Bronchial epithelial cell (primary cell): ENCODE results near the gene ARHGAP42. TPM values are rescaled to one million over a fixed set of nuclear protein-coding genes. Genes with fewer than 3 reads are reported as not detected.

Experiments used
- DNase-seq: peaks from one replicate; pipeline ENCODE4 v3.0.0-alpha.2; 2010; ENCODE audit warnings: low read depth
- FAIRE-seq: peaks from 2 replicates; lab custom pipeline; 2011; peaks lifted over from hg19 to GRCh38; lab: Jason Lieb, UNC
- H3K27me3 ChIP-seq: 2 replicates; pipeline ENCODE4 v1.5.1; 2011; ENCODE audit warnings: low read length; ENCODE audit not compliant: control insufficient read depth, insufficient read depth
- H3K36me3 ChIP-seq: 2 replicates; pipeline ENCODE4 v1.5.1; 2011; ENCODE audit warnings: low read length; ENCODE audit not compliant: control insufficient read depth, insufficient read depth
- H3K4me3 ChIP-seq: 2 replicates; pipeline ENCODE4 v1.5.1; 2011; ENCODE audit warnings: mild to moderate bottlenecking, low read depth, low read length, control low read depth
- total RNA-seq: library from RNA; depleted of rRNA; stranded (reverse); fragments of >200 nt; gene quantifications from 2 replicates; pipeline ENCODE4 v1.2.1, GENCODE V29; 2014
- TF ChIP-seq, protein P1 (sequence below): IDR thresholded peaks from 2 replicates; pipeline ENCODE4 v1.5.1; 2011; ENCODE audit warnings: mild to moderate bottlenecking, moderate library complexity, low read length, control low read depth, inconsistent platforms; ENCODE audit not compliant: insufficient read depth, severe bottlenecking

ARHGAP42 gene
- total RNA-seq, 1 donor from 2014 or later: 5.3 TPM

- FAIRE-seq: no peak
Measured at GRCh38 chr11:100832829-100833228, 145.7 kb downstream of the ARHGAP42 start.

DNA sequence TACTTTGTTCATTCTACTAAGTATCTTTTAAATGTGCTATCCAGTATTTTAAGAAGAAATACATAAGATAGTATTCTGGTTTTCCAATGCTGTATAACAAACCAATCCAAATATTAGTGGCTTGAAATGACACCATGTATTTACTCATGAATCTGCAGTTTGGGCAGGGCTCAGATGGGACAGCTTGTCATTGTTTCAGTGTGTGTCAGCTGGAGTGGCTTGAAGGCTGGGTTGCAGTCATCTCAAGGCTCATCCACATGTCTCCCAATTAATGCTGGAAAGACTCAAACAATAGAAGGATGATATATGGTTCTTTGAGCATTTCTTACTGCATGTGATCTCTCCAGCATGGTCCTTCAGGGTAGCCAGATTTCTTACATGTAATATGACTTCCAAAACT lies 146.2 kb downstream of the ARHGAP42 start:
- H3K36me3 ChIP-seq: no peaks in the 10 kb centered on the region
- TF ChIP-seq, protein P1, sequence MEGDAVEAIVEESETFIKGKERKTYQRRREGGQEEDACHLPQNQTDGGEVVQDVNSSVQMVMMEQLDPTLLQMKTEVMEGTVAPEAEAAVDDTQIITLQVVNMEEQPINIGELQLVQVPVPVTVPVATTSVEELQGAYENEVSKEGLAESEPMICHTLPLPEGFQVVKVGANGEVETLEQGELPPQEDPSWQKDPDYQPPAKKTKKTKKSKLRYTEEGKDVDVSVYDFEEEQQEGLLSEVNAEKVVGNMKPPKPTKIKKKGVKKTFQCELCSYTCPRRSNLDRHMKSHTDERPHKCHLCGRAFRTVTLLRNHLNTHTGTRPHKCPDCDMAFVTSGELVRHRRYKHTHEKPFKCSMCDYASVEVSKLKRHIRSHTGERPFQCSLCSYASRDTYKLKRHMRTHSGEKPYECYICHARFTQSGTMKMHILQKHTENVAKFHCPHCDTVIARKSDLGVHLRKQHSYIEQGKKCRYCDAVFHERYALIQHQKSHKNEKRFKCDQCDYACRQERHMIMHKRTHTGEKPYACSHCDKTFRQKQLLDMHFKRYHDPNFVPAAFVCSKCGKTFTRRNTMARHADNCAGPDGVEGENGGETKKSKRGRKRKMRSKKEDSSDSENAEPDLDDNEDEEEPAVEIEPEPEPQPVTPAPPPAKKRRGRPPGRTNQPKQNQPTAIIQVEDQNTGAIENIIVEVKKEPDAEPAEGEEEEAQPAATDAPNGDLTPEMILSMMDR: no peak
- FAIRE-seq: no peak
- no peaks in the 10 kb centered on the region for H3K27me3 ChIP-seq
- DNase-seq: no peak
- H3K4me3 ChIP-seq: no peak overlapping the region

More at GRCh38 chr11:100832829-100833228, 145.7 kb downstream of the ARHGAP42 start:
- Histone ChIP-seq H3K36me3 (no peaks in the 10 kb centered on the region), H3K27me3 (no peaks in the 10 kb centered on the region), H3K4me3 (no peak overlapping the region)
- DNase-seq: no peak
- TF ChIP-seq, protein P1: no peak

DNA sequence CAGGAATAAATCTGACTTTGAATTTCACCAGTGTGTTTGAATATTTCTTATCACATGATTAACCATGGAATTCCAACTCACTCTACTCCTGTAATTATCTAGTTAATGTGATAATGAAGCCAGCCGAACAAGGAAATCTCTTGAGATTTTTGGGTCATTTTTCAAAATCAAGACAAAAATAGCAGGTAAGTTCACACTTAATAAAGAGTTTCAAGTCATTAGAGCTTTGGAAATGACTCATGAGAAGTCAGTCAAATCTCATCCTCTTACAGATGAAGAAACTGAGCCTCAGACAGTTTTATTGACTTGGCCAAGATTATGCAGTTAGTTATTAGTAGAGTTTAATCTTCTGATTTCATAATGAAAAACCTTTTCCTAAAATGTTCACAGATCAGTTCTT lies 148.8 kb downstream of the ARHGAP42 start:
- no peak for DNase-seq
- TF ChIP-seq, protein P1: no peak
- Histone ChIP-seq H3K27me3 (no peaks in the 10 kb centered on the region), H3K36me3 (no peaks in the 10 kb centered on the region), H3K4me3 (no peak overlapping the region)
- no peak for FAIRE-seq

- Histone ChIP-seq H3K36me3 (no peaks in the 10 kb centered on the region), H3K4me3 (no peak overlapping the region), H3K27me3 (no peaks in the 10 kb centered on the region)
- no peak for DNase-seq
- no peak for FAIRE-seq
- TF ChIP-seq, protein P1: no peak
Measured at GRCh38 chr11:100837311-100837710, 150.2 kb downstream of the ARHGAP42 start.

DNA sequence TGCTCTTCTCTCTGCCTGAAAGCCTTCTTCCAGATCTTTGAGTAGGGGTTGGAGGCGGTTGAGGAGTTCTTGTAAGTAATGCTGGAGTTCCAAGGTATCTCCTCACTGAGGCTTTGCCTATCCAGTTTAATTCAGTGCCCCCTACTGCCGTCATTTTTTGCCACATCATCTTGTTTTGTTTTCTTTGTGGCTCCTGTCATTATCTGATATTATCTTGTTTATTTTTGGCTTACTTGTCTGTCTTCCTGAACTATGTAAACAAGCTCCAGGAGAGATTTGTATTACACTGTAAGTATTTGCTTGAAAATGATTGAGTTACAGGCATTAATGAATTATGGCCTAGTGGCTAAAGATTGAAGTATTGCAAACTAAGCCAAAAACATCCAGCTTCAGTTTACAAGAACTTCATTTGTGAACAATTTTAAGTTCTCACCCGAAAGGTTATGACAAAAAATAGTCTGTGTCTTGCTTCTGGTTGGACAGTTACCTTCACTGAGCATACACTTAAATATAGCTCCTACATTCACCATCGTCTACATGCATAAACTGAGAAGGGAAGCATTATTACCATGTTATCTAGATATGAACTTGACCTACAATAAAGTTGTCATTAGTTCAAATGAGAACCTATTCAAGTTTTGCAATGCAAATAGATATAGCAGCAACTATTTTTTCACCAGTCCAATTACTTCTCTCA lies 154.8 kb downstream of the ARHGAP42 start:
- no peak for FAIRE-seq
- no peak for DNase-seq
- TF ChIP-seq, protein P1: no peak
- H3K4me3 ChIP-seq: no peak overlapping the region
- H3K36me3 ChIP-seq: no peaks in the 10 kb centered on the region
- H3K27me3 ChIP-seq: no peaks in the 10 kb centered on the region
